Small intestine (tissue), 7 donors: Measurements from ENCODE around the gene GTF3C5. TPM values are rescaled to one million over a fixed set of nuclear protein-coding genes. Genes with fewer than 3 reads are reported as not detected.

ENCODE experiments used
- DNase-seq, 2 donors: peaks; one replicate each; pipeline versions ENCODE4 v3.0.0 to v3.0.0-alpha.2; 2013
- FAIRE-seq: peaks from 2 replicates; lab custom pipeline; 2012; peaks lifted over from hg19 to GRCh38; lab: Jason Lieb, UNC
- H3K27ac ChIP-seq, 3 donors: one replicate each; pipeline ENCODE4 v1.5.1; 2013; ENCODE audit warnings: low read length in 2 of 3, mild to moderate bottlenecking in 2 of 3, control low read depth in 1 of 3, inconsistent platforms in 1 of 3, low read depth in 1 of 3, moderate library complexity in 1 of 3
- H3K27me3 ChIP-seq, 3 donors: one replicate each; pipeline ENCODE4 v1.6.1; 2013; ENCODE audit warnings: low read length in 3 of 3, inconsistent platforms in 1 of 3; ENCODE audit not compliant: control insufficient read depth in 3 of 3, insufficient read depth in 3 of 3
- H3K36me3 ChIP-seq, 3 donors: one replicate each; pipeline ENCODE4 v1.6.1; 2013; ENCODE audit warnings: low read length in 3 of 3, inconsistent platforms in 1 of 3, low read depth in 1 of 3, mild to moderate bottlenecking in 1 of 3, moderate library complexity in 1 of 3; ENCODE audit not compliant: control insufficient read depth in 3 of 3, insufficient read depth in 2 of 3
- H3K4me1 ChIP-seq, 3 donors: one replicate each; pipeline ENCODE4 v1.6.1; 2013; ENCODE audit warnings: low read length in 2 of 3, inconsistent platforms in 1 of 3, low read depth in 1 of 3, mild to moderate bottlenecking in 1 of 3, moderate library complexity in 1 of 3; ENCODE audit not compliant: control insufficient read depth in 3 of 3, insufficient read depth in 2 of 3
- H3K4me3 ChIP-seq, 3 donors: one replicate each; pipeline ENCODE4 v1.5.1; 2013; ENCODE audit warnings: low read length in 3 of 3, control low read depth in 1 of 3, inconsistent platforms in 1 of 3, low read depth in 1 of 3, mild to moderate bottlenecking in 1 of 3, moderate library complexity in 1 of 3
- H3K9me3 ChIP-seq, 2 donors: one replicate each; pipeline ENCODE4 v1.6.1; 2013; ENCODE audit warnings: low read depth in 1 of 2, low read length in 1 of 2; ENCODE audit not compliant: control insufficient read depth in 2 of 2, insufficient read depth in 1 of 2
- WGBS, 3 donors: extraction: QIAGEN DNeasy Blood & Tissue Kit; methylation state at CpG; one replicate each; pipeline ENCODE4 v1.1.7; 2013; 5-methylcytosine and 5-hydroxymethylcytosine counted together
- polyA plus RNA-seq, 4 donors: library from polyadenylated mRNA; stranded (reverse) in 3 of 4; unstranded in 1 of 4; fragments of 200-250 nt in 3 of 4; fragments of 120-200 nt in 1 of 4; gene quantifications; one replicate each; pipeline versions ENCODE4 v1.2.1 to v1.2.3, GENCODE V29; 2013
- donor health status: healthy with polysubstance abuse.
- donor health status: control.
- donor health status: control.
- donor health status: Bipolar disorder and iron deficiency.
- donor health status: healthy.

The GTF3C5 gene
- polyA plus RNA-seq, 4 donors: 37.3 to 56.0 (median 51.0) TPM

GRCh38 chr9:133008406-133008805, 22.4 kb upstream of the GTF3C5 start:
- DNase-seq: no peak
- FAIRE-seq: no peak
- H3K9me3 ChIP-seq: peaks cover 0 to 3% of the 10 kb centered on the region in 2 donors
- H3K27ac ChIP-seq: no peak overlapping the region
- H3K27me3 ChIP-seq: peaks cover 0 to under 1% (median 0%) of the 10 kb centered on the region in 3 donors
- H3K4me1 ChIP-seq: peaks cover 0 to 14% (median 0%) of the 10 kb centered on the region in 3 donors
- WGBS, 3 donors: 74 to 79% (median 78%) methylated on average over 6 to 7 of the region's 7 CpGs
- H3K36me3 ChIP-seq: no peaks in the 10 kb centered on the region
- H3K4me3 ChIP-seq: no peak overlapping the region

GRCh38 chr9:133008824-133009223, 22.0 kb upstream of the GTF3C5 start:
- H3K9me3 ChIP-seq: peaks cover 0 to 3% of the 10 kb centered on the region in 2 donors
- no peak for FAIRE-seq
- no peak overlapping the region for H3K4me3 ChIP-seq
- peaks cover 0 to 3% (median 0%) of the 10 kb centered on the region in 3 donors for H3K27me3 ChIP-seq
- H3K27ac ChIP-seq: no peak overlapping the region
- 37 to 62% (median 44%) methylated on average over 2 of the region's 2 CpGs for WGBS, 3 donors
- no peaks in the 10 kb centered on the region for H3K36me3 ChIP-seq
- DNase-seq: peak in 1 of 2 donors; percentile 21
- H3K4me1 ChIP-seq: peaks cover 0 to 11% (median 0%) of the 10 kb centered on the region in 3 donors

- Histone ChIP-seq H3K27ac (no peak overlapping the region), H3K36me3 (no peaks in the 10 kb centered on the region), H3K27me3 (peaks cover 0 to 5% (median 0%) of the 10 kb centered on the region in 3 donors), H3K4me3 (no peak overlapping the region), H3K9me3 (peaks cover 0 to 3% of the 10 kb centered on the region in 2 donors), H3K4me1 (no peaks in the 10 kb centered on the region)
- FAIRE-seq (no peak), DNase-seq (peak in 1 of 2 donors; percentile 30)
- 73 to 77% (median 76%) methylated on average over 5 of the region's 5 CpGs for WGBS, 3 donors
Observed at GRCh38 chr9:133009906-133010582, 20.8 kb upstream of the GTF3C5 start.

- Histone ChIP-seq H3K27me3 (peaks cover 0 to 5% (median 0%) of the 10 kb centered on the region in 3 donors), H3K27ac (no peak overlapping the region), H3K36me3 (no peaks in the 10 kb centered on the region), H3K9me3 (peaks cover 0 to 11% of the 10 kb centered on the region in 2 donors), H3K4me1 (no peaks in the 10 kb centered on the region), H3K4me3 (no peak overlapping the region)
- WGBS, 3 donors: 86 to 94% (median 88%) methylated on average over 5 of the region's 5 CpGs
- no peak for DNase-seq
- no peak for FAIRE-seq
Observed at GRCh38 chr9:133014696-133015095, 16.1 kb upstream of the GTF3C5 start.

- Histone ChIP-seq H3K4me1 (peaks cover 0 to 9% (median 0%) of the 10 kb centered on the region in 3 donors), H3K36me3 (no peaks in the 10 kb centered on the region), H3K27me3 (no peaks in the 10 kb centered on the region), H3K4me3 (no peak overlapping the region), H3K9me3 (no peaks in the 10 kb centered on the region), H3K27ac (no peak overlapping the region)
- WGBS, 3 donors: 63 to 74% (median 64%) methylated on average over 26 of the region's 26 CpGs
- FAIRE-seq (no peak), DNase-seq (peak in 1 of 2 donors; percentile 38)
Observed at GRCh38 chr9:133023117-133023890, 7.5 kb upstream of the GTF3C5 start.

- H3K9me3 ChIP-seq: no peaks in the 10 kb centered on the region
- FAIRE-seq (no peak), DNase-seq (no peak)
- WGBS, 3 donors: 48 to 55% (median 52%) methylated on average over 3 of the region's 3 CpGs
- H3K27me3 ChIP-seq: no peaks in the 10 kb centered on the region
- peaks cover 0 to 11% (median under 1%) of the 10 kb centered on the region in 3 donors for H3K4me1 ChIP-seq
- no peak overlapping the region for H3K27ac ChIP-seq
- no peaks in the 10 kb centered on the region for H3K36me3 ChIP-seq
- H3K4me3 ChIP-seq: no peak overlapping the region
Observed at GRCh38 chr9:133026426-133026825, 4.4 kb upstream of the GTF3C5 start.

- no peak for FAIRE-seq
- Histone ChIP-seq H3K4me3 (no peak overlapping the region), H3K27me3 (no peaks in the 10 kb centered on the region), H3K4me1 (peaks cover 0 to 12% (median 5%) of the 10 kb centered on the region in 3 donors), H3K27ac (no peak overlapping the region), H3K9me3 (no peaks in the 10 kb centered on the region), H3K36me3 (no peaks in the 10 kb centered on the region)
- 41 to 55% (median 43%) methylated on average over 5 of the region's 5 CpGs for WGBS, 3 donors
- no peak for DNase-seq
Observed at GRCh38 chr9:133027134-133027533, 3.7 kb upstream of the GTF3C5 start.

- Histone ChIP-seq H3K27me3 (no peaks in the 10 kb centered on the region), H3K27ac (no peak overlapping the region), H3K4me3 (no peak overlapping the region), H3K36me3 (peaks cover 0 to 2% (median 0%) of the 10 kb centered on the region in 3 donors), H3K9me3 (peaks cover 0 to under 1% of the 10 kb centered on the region in 2 donors), H3K4me1 (peaks cover 0 to 11% (median 7%) of the 10 kb centered on the region in 3 donors)
- 79 to 83% (median 81%) methylated on average over 3 of the region's 3 CpGs for WGBS, 3 donors
- DNase-seq (no peak), FAIRE-seq (no peak)
Observed at GRCh38 chr9:133028221-133028620, 2.6 kb upstream of the GTF3C5 start.
